Activated naive CD8-positive, alpha-beta T cell (primary cell): ENCODE data around the gene ATP5ME.

Experiments used
- H3K27ac Mint-ChIP-seq: one replicate; pipeline ENCODE4 v1.8.0; 2021; ENCODE audit warnings: mixed read lengths
- H3K27me3 Mint-ChIP-seq: one replicate; pipeline ENCODE4 v1.8.0; 2021; ENCODE audit warnings: mixed read lengths
- H3K36me3 Mint-ChIP-seq: one replicate; pipeline ENCODE4 v1.8.0; 2021; ENCODE audit warnings: mixed read lengths
- H3K4me1 Mint-ChIP-seq: one replicate; pipeline ENCODE4 v1.8.0; 2021; ENCODE audit warnings: low read depth, mixed read lengths
- H3K4me3 Mint-ChIP-seq: one replicate; pipeline ENCODE4 v1.8.0; 2021; ENCODE audit warnings: mild to moderate bottlenecking, mixed read lengths
- H3K9me3 Mint-ChIP-seq: one replicate; pipeline ENCODE4 v1.8.0; 2021; ENCODE audit warnings: low read depth, mixed read lengths

The ATP5ME gene

GRCh38 chr4:681736-682451 is 7.8 kb upstream of the ATP5ME start:
- Mint-ChIP-seq H3K27ac (no peak overlapping the region), H3K36me3 (no peaks in the 10 kb centered on the region), H3K27me3 (peaks cover 4% of the 10 kb centered on the region), H3K4me3 (no peak overlapping the region), H3K9me3 (no peaks in the 10 kb centered on the region), H3K4me1 (peaks cover 2% of the 10 kb centered on the region)

DNA sequence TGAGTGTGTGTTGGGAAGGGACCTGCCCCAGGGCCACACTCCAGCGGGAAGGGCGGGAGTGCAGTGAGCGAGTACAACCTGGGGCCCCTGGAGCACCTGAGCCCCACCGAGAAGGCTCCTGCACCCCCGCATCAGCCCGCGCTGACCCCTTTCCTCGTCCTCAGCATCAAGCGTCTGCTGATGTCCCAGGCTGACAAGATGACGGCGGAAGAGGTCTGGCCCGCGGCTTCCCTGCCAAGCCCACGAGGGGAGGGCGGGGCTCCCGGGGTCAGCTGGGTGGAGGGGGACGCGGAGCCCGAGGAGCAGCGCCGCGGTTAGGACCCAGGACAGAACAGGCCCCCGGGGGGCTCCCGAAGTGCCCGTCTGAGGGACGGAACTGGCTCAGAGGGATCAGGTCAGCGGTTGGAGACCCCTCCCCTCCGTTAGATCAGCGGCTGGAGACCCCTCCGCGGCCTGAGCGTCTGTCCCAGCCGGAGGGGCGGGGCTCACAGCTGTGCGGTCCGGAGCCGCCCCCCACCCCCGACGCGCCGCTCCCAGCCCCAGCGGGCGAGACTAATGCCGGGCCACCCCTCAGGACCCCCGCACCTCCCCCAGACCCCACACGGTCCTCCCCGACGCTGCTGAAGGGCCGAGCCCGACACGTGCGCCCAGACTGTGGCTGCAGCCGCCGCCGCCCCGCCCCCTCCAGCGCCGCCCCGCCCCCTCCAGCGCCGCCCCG is 7.0 kb upstream of the ATP5ME start:
- H3K9me3 Mint-ChIP-seq, result no peaks in the 10 kb centered on the region
- H3K36me3 Mint-ChIP-seq, result no peaks in the 10 kb centered on the region
- no peak overlapping the region for H3K27ac Mint-ChIP-seq
- peaks cover 2% of the 10 kb centered on the region for H3K4me1 Mint-ChIP-seq
- H3K27me3 Mint-ChIP-seq, result peaks cover 4% of the 10 kb centered on the region
- H3K4me3 Mint-ChIP-seq, result peak overlapping the region; percentile 49

GRCh38 chr4:680551-680927 is 6.5 kb upstream of the ATP5ME start:
- Mint-ChIP-seq H3K9me3 (no peaks in the 10 kb centered on the region), H3K36me3 (no peaks in the 10 kb centered on the region), H3K27ac (no peak overlapping the region), H3K4me3 (peak overlapping the region; percentile 49), H3K4me1 (peaks cover 4% of the 10 kb centered on the region), H3K27me3 (peaks cover 4% of the 10 kb centered on the region)

DNA sequence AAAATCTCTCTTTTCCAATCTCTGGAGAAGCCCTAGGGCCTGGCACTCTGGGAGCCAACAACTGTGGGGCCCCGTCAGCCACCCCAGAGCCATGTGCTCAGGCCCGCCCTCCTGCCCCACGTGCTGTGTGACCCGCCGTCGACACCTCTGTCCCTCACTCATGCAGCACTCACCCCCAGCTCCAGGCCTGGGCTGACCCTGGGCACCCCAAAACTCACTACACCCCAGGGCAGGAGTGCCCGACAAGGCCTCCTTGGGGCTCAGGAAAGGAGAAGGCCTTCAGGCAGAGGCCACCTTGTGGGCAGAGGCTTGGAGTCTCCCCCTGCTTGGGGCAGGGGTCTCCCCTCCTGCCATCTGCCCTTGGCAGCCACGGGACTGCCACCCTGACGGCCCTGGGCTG is 6.0 kb upstream of the ATP5ME start:
- Mint-ChIP-seq H3K27ac (no peak overlapping the region), H3K27me3 (peaks cover 1% of the 10 kb centered on the region), H3K36me3 (no peaks in the 10 kb centered on the region), H3K9me3 (no peaks in the 10 kb centered on the region), H3K4me1 (peaks cover 3% of the 10 kb centered on the region), H3K4me3 (peak overlapping the region; percentile 49)

DNA sequence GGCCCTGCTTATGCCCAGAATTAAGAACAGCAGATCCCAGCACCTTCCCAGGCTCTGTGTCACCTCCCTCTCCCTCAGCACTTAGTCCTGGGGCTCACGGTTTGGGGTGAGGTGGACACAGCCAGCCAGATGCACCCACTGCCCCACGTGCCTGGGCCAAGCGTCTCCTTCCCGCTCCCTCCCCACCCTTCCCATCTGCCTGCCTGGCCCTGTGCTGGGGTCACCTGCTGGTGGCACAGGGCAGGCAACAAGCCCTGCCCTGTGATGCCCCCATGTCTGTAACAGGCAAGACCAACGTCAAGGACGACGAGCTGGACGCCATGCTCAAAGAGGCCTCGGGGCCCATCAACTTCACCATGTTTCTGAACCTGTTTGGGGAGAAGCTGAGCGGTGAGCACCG is 5.6 kb upstream of the ATP5ME start:
- H3K4me3 Mint-ChIP-seq, result no peak overlapping the region
- H3K27me3 Mint-ChIP-seq, result no peaks in the 10 kb centered on the region
- peaks cover 2% of the 10 kb centered on the region for H3K4me1 Mint-ChIP-seq
- no peaks in the 10 kb centered on the region for H3K36me3 Mint-ChIP-seq
- no peak overlapping the region for H3K27ac Mint-ChIP-seq
- H3K9me3 Mint-ChIP-seq, result no peaks in the 10 kb centered on the region

DNA sequence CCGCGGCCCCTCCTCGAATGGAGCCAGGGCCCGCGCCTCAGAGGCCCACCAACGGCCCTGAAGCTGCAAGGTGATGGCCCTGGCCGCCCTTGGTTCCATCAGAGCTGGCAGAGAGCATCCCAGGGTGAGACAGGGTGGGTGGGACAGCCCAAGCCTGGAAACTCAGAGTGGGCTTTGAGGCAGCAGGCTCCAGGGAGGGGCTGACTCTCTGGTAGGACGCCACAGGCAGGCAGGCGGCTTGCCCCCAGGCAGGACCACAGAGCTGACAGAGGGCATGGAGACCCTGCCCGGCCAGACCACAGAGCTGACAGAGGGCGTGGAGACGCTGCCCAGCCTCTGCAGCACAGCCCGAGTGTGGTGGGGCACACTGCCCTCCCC is 5.0 kb upstream of the ATP5ME start:
- Mint-ChIP-seq H3K4me3 (peak overlapping the region; percentile 5), H3K36me3 (no peaks in the 10 kb centered on the region), H3K9me3 (no peaks in the 10 kb centered on the region), H3K27ac (no peak overlapping the region), H3K4me1 (peaks cover 2% of the 10 kb centered on the region), H3K27me3 (no peaks in the 10 kb centered on the region)

DNA sequence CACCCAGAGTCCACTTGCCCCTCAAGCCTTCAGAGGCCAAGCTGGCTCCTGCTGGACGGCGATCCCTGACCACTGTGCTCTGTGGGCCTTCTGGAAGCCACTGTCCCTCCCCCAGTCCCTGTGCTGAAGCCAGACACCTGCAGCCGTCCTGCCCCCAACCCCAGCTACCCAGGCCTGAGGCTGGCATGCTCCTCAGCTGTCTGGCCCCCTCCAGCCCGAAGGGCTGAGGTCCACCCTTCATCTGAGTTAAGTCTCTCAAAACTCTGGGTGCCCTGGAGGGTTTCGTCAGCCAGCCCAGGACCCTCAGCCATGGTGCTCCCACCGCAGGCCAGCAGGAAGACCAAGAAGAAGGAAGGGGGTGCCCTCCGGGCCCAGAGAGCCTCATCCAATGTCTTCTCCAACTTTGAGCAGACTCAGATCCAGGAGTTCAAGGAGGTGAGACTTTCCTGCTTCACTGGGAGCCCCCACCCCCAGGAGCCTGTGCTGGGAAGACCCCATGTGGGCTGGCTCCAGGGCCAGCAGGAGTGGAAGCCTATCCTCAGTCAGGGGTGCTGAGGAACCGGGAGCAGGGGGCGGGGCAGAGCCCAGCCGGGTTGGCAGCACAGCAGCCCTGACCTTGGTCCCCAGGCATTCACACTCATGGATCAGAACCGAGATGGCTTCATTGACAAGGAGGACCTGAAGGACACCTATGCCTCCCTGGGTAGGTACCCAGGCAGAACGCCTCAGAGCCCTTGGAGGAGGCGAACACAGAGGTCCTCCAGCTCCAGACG is 4.4 kb upstream of the ATP5ME start:
- no peaks in the 10 kb centered on the region for H3K9me3 Mint-ChIP-seq
- H3K4me1 Mint-ChIP-seq, result peaks cover 2% of the 10 kb centered on the region
- H3K27ac Mint-ChIP-seq, result no peak overlapping the region
- no peak overlapping the region for H3K4me3 Mint-ChIP-seq
- H3K27me3 Mint-ChIP-seq, result no peaks in the 10 kb centered on the region
- H3K36me3 Mint-ChIP-seq, result no peaks in the 10 kb centered on the region

GRCh38 chr4:677431-678293 is 3.6 kb upstream of the ATP5ME start:
- H3K4me1 Mint-ChIP-seq, result peaks cover 6% of the 10 kb centered on the region
- no peak overlapping the region for H3K4me3 Mint-ChIP-seq
- H3K27ac Mint-ChIP-seq, result no peak overlapping the region
- H3K27me3 Mint-ChIP-seq, result no peaks in the 10 kb centered on the region
- no peaks in the 10 kb centered on the region for H3K9me3 Mint-ChIP-seq
- H3K36me3 Mint-ChIP-seq, result peaks cover 2% of the 10 kb centered on the region

DNA sequence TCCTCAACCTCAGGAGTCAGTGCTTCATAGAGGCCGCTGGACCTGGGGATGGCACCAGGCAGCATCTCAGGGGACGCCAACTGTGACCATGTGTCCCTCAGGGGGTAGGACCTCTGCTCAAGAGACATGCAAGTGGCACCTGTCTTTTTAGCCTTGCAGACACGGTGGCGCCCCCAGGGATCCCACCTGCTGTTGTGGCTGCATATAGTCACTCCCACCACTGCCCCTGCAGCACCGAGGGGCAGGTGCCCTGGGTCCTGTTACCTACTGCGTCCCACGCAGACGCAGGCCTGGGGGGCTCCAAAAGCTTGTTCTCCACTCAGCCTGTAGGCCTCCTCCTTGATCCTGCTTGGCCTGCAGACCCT is 2.8 kb upstream of the ATP5ME start:
- no peaks in the 10 kb centered on the region for H3K9me3 Mint-ChIP-seq
- no peaks in the 10 kb centered on the region for H3K27me3 Mint-ChIP-seq
- H3K36me3 Mint-ChIP-seq, result peaks cover 2% of the 10 kb centered on the region
- no peak overlapping the region for H3K27ac Mint-ChIP-seq
- H3K4me1 Mint-ChIP-seq, result peaks cover 6% of the 10 kb centered on the region
- H3K4me3 Mint-ChIP-seq, result no peak overlapping the region

- H3K9me3 Mint-ChIP-seq, result no peaks in the 10 kb centered on the region
- H3K36me3 Mint-ChIP-seq, result peaks cover 2% of the 10 kb centered on the region
- peaks cover 6% of the 10 kb centered on the region for H3K4me1 Mint-ChIP-seq
- peak overlapping the region; percentile 56 for H3K4me3 Mint-ChIP-seq
- no peak overlapping the region for H3K27ac Mint-ChIP-seq
- no peaks in the 10 kb centered on the region for H3K27me3 Mint-ChIP-seq
These were observed 2.1 kb upstream of the ATP5ME start for GRCh38 chr4:675980-676870.

GRCh38 chr4:675036-675882 is 1.2 kb upstream of the ATP5ME start:
- Mint-ChIP-seq H3K27me3 (no peaks in the 10 kb centered on the region), H3K4me3 (peak overlapping the region; percentile 86), H3K9me3 (no peaks in the 10 kb centered on the region), H3K4me1 (peaks cover 6% of the 10 kb centered on the region), H3K36me3 (peaks cover 6% of the 10 kb centered on the region), H3K27ac (peak overlapping the region; percentile 68)

- Mint-ChIP-seq H3K36me3 (peaks cover 6% of the 10 kb centered on the region), H3K4me3 (peak overlapping the region; percentile 89), H3K27me3 (no peaks in the 10 kb centered on the region), H3K27ac (peak overlapping the region; percentile 54), H3K9me3 (no peaks in the 10 kb centered on the region), H3K4me1 (peaks cover 6% of the 10 kb centered on the region)
These were observed 556 bp downstream of the ATP5ME start for GRCh38 chr4:673349-674091.

GRCh38 chr4:671769-672168 is 2.3 kb downstream of the ATP5ME start:
- H3K36me3 Mint-ChIP-seq, result peaks cover 6% of the 10 kb centered on the region
- no peak overlapping the region for H3K27ac Mint-ChIP-seq
- H3K4me3 Mint-ChIP-seq, result no peak overlapping the region
- peaks cover 6% of the 10 kb centered on the region for H3K4me1 Mint-ChIP-seq
- no peaks in the 10 kb centered on the region for H3K27me3 Mint-ChIP-seq
- no peaks in the 10 kb centered on the region for H3K9me3 Mint-ChIP-seq
